Measurements from ENCODE around the gene GPSM1.

Gene GPSM1

DNA sequence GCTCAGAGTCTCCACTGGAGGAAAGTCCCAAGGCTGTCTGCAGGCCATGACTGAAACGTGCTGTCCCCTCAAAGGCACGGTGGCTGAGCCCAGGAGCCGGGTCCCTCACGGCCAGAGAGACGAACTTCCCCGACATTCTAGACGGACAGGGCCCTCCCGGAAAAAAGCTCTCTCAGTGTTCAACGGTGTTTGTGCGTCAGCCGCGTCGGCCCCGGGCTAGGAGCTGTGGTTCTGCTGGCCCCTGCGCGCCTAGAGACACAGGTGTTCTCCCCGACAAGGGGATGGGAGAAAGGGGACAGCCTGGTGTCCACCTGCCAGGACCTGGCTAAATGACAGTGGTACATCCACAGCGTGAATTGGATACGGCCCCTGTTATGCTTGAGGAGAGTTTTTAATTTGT, 5.8 kb upstream of the GPSM1 start:
- no peak for TF ChIP-seq Cebpa-rat (IDR thresholded peaks at IDR 0.05)
- Histone ChIP-seq H3K27ac (peak overlapping the region; percentile 99; the same call in 1 of the 2 replicates), H3K9ac (no peak overlapping the region), H3K4me3 (no peak overlapping the region), H3K4me1 (peaks cover 90% of the 10 kb centered on the region), H3K4me2 (peak overlapping the region; percentile 97), H3K27me3 (no peaks in the 10 kb centered on the region), H3K9me3 (0 out of 2 replicates have a peak, but pooled peaks cover under 1% of the 10 kb centered on the region), H4K20me1 (no peaks in the 10 kb centered on the region), H3K36me3 (no peaks in the 10 kb centered on the region)

DNA sequence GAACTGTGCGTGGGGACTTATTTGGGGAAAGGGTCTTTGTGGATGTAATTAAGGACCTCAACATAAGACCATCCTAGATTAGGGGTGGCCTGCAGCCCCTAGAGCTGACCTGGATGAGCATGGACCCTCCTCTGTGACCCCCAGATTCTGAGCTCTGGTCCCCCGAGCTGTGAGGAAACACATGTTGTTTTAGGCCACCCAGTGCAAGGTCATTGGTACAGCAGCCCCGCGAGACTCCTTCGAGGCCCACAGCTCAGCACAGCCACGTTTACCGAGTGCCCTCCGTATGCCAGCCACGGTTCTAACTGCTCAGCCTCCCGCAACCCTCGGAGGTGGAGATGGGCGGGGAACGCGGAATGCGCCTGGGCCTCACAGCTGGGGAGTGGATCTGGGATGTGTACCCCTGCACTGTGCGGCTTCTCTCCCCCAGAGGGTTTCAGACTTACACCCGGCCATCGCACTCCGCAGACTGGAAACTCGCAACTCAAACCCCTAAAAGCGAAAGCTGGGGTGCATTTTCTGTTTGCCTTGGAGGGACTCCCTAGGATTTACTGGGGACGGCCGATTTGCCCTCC, 4.5 kb upstream of the GPSM1 start:
- H3K4me2 ChIP-seq: peak overlapping the region; percentile 97
- H3K27me3 ChIP-seq: no peaks in the 10 kb centered on the region
- no peak for TF ChIP-seq Cebpa-rat (IDR thresholded peaks at IDR 0.05)
- H3K4me3 ChIP-seq: peak overlapping the region; percentile 14; the same call in 1 of the 2 replicates
- H3K4me1 ChIP-seq: peaks cover 80% of the 10 kb centered on the region
- H3K36me3 ChIP-seq: no peaks in the 10 kb centered on the region
- H3K9ac ChIP-seq: peak overlapping the region; percentile 90
- H3K27ac ChIP-seq: peak overlapping the region; percentile 99
- H4K20me1 ChIP-seq: no peaks in the 10 kb centered on the region
- no peaks in the 10 kb centered on the region for H3K9me3 ChIP-seq

DNA sequence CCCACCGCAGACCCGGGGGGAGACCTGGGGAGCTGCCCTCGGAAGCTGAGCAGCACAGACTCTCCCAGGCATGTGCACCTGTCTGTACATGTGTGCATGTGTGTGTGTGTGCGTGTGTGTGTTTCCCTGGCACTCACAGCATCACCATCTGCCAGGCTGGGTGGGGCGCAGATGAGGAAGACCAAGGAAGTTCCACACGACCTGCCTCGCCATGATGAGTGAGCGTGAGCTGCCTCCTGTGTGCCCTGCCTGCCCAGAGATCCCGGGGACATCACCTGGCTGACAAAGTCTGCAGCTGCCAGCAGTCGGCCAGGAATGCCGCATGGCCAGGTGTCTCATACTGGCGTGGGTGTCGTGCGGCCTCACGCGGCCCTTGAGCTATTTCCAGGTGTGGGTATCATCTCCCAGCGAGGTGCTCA, 4.0 kb upstream of the GPSM1 start:
- H3K4me2 ChIP-seq: peak overlapping the region; percentile 97
- H3K4me3 ChIP-seq: peak overlapping the region; percentile 33; the same call in 1 of the 2 replicates
- peak overlapping the region; percentile 90 for H3K9ac ChIP-seq
- no peak for TF ChIP-seq Cebpa-rat (IDR thresholded peaks at IDR 0.05)
- H3K36me3 ChIP-seq: no peaks in the 10 kb centered on the region
- peak overlapping the region; percentile 99 for H3K27ac ChIP-seq
- no peaks in the 10 kb centered on the region for H3K9me3 ChIP-seq
- peaks cover 75% of the 10 kb centered on the region for H3K4me1 ChIP-seq
- H3K27me3 ChIP-seq: no peaks in the 10 kb centered on the region
- peaks cover 5% of the 10 kb centered on the region; the same call in 1 of the 2 replicates for H4K20me1 ChIP-seq

DNA sequence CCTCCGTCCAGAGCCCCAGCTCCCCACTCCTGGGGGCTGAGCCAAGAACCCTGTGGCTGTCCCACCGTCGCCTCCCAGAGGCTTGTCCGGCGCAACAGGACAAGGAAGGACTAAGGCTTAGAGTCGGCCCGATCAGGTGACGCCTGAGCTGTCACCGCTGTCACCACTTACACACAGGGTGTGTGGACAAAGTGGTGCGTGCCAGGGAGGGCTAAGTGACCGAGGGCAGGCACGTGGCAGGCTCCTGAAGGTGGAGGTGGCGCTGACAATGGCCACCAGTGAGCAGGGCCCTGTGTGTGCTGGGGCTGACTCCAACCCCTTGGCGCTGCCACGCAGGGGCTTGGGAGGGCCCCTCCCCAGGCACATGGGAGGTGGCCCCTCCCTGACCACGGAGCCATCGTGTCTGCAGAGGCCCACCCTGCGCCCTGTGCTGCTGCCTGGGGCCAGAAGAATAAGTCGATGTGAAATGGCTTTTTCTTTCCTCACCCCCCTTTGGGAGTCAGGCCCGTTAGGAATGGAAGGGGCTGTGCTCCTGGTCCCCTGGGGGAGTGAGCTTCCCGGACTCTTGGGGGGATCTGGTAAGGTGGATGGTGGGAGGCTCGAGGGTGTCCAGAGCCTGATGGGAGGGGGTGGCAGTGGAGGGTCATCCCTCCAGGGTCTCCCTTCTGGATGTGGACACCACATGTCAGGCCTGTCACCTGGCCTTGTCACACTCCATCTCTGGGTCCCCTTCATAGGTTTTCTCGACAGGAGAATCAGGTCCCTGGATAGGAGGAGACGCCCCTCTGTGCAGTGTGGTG, 2.6 kb upstream of the GPSM1 start:
- Histone ChIP-seq H3K9me3 (no peaks in the 10 kb centered on the region), H3K27ac (peak overlapping the region; percentile 99), H3K4me2 (peak overlapping the region; percentile 97), H3K36me3 (no peaks in the 10 kb centered on the region), H3K4me1 (peaks cover 72% of the 10 kb centered on the region), H3K4me3 (0 out of 2 replicates have a peak overlapping the region, but pooled peaks have one; percentile 82), H4K20me1 (peaks cover 18% of the 10 kb centered on the region), H3K9ac (peak overlapping the region; percentile 90), H3K27me3 (no peaks in the 10 kb centered on the region)
- no peak for TF ChIP-seq Cebpa-rat (IDR thresholded peaks at IDR 0.05)

DNA sequence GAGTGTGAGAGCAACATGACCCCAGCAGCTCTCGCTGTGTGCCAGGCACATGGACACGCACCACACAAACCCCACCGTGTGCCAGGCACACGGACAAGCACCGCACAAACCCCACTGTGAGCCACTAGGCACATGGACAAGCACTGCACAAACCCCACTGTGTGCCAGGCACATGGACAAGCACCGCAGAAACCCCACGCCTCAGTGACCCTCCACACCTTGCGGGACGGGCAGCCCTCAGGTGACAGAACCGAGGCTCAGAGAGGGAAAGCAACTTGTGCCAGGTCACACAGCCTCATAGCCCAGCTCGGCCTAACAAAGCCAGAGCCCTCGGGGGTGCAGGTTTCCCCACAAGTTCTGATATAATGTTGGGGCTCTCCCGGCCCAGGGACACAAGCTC, 2.0 kb upstream of the GPSM1 start:
- Histone ChIP-seq H3K27me3 (no peaks in the 10 kb centered on the region), H3K4me1 (peaks cover 74% of the 10 kb centered on the region), H4K20me1 (peaks cover 25% of the 10 kb centered on the region), H3K27ac (peak overlapping the region; percentile 99), H3K9ac (peak overlapping the region; percentile 90), H3K4me3 (peak overlapping the region; percentile 82), H3K9me3 (no peaks in the 10 kb centered on the region), H3K36me3 (0 out of 2 replicates have a peak, but pooled peaks cover 4% of the 10 kb centered on the region), H3K4me2 (peak overlapping the region; percentile 97)
- TF ChIP-seq Cebpa-rat (IDR thresholded peaks at IDR 0.05): no peak

DNA sequence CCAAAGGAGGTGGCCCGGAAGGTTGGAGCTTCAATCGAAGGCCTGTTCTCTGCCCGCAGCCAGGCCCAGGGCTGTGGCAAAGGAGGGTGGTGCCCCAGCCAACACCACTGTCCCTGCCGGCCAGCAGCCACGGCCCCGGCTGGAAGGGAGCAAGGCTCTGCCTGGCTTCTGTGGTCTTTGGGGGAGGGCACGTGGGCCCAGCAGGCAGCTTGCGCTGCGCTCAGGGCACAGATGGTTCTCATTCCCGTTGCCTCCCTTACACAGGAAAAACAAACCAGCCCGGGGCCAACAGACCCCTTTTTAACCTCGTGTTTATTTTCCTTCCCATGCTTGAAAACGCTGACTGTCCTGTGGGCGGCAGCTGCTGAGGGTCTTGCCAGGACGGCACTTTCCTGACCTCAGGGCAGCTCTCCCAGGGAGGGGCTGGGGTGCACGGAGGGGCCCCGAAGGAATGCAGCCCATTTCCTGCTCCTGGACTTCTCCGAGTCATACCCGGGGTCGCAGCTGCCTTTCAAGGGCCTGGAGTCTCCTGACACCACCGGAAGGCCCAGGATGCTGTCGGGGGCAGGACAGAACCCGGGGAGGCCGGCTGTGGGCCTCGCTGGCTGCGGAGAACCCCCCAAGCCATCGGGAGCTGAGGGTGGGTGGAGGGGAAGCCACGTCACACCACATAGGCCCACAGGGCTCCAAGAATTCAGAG, 1.1 kb upstream of the GPSM1 start:
- no peak for TF ChIP-seq Cebpa-rat (IDR thresholded peaks at IDR 0.05)
- peaks cover 81% of the 10 kb centered on the region for H3K4me1 ChIP-seq
- peak overlapping the region; percentile 82 for H3K4me3 ChIP-seq
- no peaks in the 10 kb centered on the region for H3K27me3 ChIP-seq
- H3K9me3 ChIP-seq: no peaks in the 10 kb centered on the region
- peak overlapping the region; percentile 99 for H3K27ac ChIP-seq
- peaks cover 13% of the 10 kb centered on the region for H3K36me3 ChIP-seq
- peak overlapping the region; percentile 97 for H3K4me2 ChIP-seq
- H3K9ac ChIP-seq: peak overlapping the region; percentile 90
- peaks cover 33% of the 10 kb centered on the region for H4K20me1 ChIP-seq

DNA sequence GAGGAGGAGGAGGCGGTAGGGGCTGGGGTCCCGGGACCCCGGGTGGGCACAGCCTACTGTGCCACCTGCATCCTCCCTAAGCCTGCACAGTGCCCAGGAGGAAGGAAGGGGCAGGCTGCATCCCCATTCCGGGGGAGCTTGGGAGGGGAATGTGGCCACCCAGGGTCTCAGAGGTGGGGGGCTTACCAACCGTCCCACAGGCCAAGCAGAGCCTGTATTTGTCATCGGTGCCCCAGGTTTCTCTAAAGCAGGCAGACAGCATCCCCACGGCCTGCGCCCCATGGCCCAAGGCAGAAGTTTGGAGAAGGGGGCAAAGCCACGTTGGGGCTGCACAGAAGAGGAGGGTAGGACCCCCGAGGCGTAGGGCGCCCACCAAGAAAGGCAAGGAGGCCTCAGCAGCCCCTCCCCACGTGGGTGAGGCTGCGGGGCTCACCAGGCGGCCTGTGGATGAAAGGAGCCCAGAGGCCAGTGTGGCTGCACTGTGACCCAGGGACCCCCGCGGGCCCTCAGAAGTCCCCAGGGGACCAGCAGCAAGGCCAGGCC, 507 bp upstream of the GPSM1 start:
- Histone ChIP-seq H3K27ac (peak overlapping the region; percentile 99), H3K36me3 (peaks cover 19% of the 10 kb centered on the region), H3K27me3 (no peaks in the 10 kb centered on the region), H3K9me3 (no peaks in the 10 kb centered on the region), H3K4me1 (peaks cover 81% of the 10 kb centered on the region), H3K4me3 (peak overlapping the region; percentile 82), H3K9ac (peak overlapping the region; percentile 90), H4K20me1 (peaks cover 39% of the 10 kb centered on the region), H3K4me2 (peak overlapping the region; percentile 97)
- no peak for TF ChIP-seq Cebpa-rat (IDR thresholded peaks at IDR 0.05)

DNA sequence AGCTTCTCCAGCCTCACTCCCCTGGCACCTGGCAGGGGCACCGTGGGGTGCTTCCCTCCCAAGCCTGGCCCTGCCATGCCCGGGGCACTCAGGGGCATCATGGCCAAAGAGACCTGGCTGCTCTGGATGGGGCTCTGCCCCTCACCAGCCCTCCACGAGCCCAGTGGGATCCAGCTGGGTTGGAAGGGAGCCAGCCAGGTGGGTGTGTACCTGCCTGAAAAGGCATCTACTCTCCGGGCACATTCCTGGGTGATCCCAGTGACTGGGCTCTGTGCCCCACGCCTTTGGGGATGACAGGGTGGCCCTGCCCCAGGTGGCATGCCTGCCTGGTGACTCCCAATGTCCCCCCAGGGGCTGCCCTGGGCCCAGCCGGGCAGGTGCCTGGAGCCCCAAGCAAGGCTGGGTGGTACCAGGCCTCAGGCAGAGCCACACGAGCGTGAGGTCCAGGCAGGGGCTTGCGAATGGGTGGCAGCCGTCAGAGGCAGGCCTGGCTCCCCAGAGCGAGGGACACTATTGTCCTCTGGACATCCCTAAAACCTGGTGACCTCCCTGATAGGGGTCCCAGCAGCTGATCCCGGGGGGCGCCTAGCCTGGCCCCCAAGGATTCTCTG, 777 bp downstream of the GPSM1 start:
- peak overlapping the region; percentile 90 for H3K9ac ChIP-seq
- H3K4me3 ChIP-seq: peak overlapping the region; percentile 82
- H3K27me3 ChIP-seq: no peaks in the 10 kb centered on the region
- H4K20me1 ChIP-seq: peaks cover 52% of the 10 kb centered on the region
- TF ChIP-seq Cebpa-rat (IDR thresholded peaks at IDR 0.05): no peak
- H3K4me2 ChIP-seq: peak overlapping the region; percentile 100
- H3K27ac ChIP-seq: peak overlapping the region; percentile 99
- peaks cover 81% of the 10 kb centered on the region for H3K4me1 ChIP-seq
- H3K9me3 ChIP-seq: no peaks in the 10 kb centered on the region
- peaks cover 32% of the 10 kb centered on the region for H3K36me3 ChIP-seq

DNA sequence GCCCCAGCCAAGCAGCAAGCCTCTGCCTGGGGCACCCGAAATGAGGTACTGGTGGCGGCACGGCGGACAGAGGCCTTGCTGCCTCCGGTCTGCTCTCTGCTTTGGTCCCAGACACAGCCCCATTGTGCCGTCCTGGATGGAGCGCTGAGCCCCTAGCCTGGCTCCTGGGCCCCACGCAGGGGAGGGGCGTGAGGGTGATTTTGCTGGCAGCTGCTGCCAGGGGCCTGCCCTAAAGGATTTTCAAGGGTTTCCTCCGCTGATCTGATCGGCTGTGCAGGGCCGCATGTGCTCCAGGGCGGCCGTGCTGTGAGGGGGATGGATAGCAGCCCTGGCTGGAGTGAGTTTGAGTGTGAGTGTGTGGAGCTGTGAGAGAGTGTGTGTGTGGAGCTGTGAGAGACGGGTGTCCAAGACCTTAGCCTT, 1.3 kb downstream of the GPSM1 start:
- Histone ChIP-seq H3K27me3 (no peaks in the 10 kb centered on the region), H3K4me2 (peak overlapping the region; percentile 100)

More for the DNA sequence above, 1.3 kb downstream of the GPSM1 start:
- H3K4me1 ChIP-seq: peaks cover 81% of the 10 kb centered on the region
- peaks cover 57% of the 10 kb centered on the region for H4K20me1 ChIP-seq
- peaks cover 37% of the 10 kb centered on the region for H3K36me3 ChIP-seq
- H3K9ac ChIP-seq: peak overlapping the region; percentile 90
- peak overlapping the region; percentile 99 for H3K27ac ChIP-seq
- H3K4me3 ChIP-seq: peak overlapping the region; percentile 82
- TF ChIP-seq Cebpa-rat (IDR thresholded peaks at IDR 0.05): no peak
- H3K9me3 ChIP-seq: no peaks in the 10 kb centered on the region

All from BLaER1 (cell line).